ENCODE data around the gene POLR3A. TPM values are rescaled to one million over a fixed set of nuclear protein-coding genes. Genes with fewer than 3 reads are reported as not detected.

POLR3A gene
- total RNA-seq, 1 donor: 17.5 TPM

DNA sequence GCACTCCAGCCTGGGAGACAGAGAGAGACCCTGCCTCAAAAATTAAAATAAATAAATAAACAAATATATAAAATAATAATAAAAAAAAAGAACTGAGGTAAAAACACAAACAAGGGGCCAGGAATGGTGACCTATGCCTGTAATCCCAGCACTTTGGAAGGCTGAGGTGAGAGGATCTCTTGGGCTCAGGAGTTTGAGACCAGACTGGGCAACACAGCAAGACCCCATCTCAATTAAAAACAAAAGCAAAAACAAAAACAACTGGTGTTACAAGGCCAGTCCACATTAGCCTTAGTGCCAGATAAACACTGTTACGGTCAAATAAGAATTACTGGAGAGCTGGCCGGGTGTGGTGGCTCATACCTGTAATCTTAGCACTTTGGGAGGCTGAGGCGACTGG, 5.6 kb downstream of the POLR3A start:
- TF ChIP-seq, protein P1, sequence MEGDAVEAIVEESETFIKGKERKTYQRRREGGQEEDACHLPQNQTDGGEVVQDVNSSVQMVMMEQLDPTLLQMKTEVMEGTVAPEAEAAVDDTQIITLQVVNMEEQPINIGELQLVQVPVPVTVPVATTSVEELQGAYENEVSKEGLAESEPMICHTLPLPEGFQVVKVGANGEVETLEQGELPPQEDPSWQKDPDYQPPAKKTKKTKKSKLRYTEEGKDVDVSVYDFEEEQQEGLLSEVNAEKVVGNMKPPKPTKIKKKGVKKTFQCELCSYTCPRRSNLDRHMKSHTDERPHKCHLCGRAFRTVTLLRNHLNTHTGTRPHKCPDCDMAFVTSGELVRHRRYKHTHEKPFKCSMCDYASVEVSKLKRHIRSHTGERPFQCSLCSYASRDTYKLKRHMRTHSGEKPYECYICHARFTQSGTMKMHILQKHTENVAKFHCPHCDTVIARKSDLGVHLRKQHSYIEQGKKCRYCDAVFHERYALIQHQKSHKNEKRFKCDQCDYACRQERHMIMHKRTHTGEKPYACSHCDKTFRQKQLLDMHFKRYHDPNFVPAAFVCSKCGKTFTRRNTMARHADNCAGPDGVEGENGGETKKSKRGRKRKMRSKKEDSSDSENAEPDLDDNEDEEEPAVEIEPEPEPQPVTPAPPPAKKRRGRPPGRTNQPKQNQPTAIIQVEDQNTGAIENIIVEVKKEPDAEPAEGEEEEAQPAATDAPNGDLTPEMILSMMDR (IDR thresholded peaks at IDR 0.05; ENCODE audit: insufficient read depth, low read length): no peak
- no peak for DNase-seq (ENCODE audit: low read depth)
- no peak overlapping the region for H3K4me3 ChIP-seq (ENCODE audit: low read depth, low read length)

DNA sequence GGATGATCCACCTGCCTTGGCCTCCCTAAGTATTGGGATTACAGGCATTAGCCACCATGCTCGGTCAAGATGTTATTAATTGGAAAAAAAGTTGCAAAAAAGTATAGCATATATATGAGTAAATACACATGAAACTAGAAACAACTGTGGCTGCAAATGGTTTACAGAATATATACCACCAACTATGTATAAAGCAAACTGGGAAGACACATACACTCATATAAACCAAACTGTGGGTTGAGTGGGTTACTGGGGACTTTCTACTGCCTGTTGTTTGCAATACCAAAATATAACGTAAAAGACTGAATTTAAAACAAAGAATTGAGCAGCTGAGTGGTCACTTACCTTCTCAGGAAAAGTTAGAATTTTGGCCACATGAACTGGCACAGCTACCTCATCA, 8.1 kb downstream of the POLR3A start:
- H3K4me3 ChIP-seq (ENCODE audit: low read depth, low read length): no peak overlapping the region
- DNase-seq (ENCODE audit: low read depth): no peak

DNA sequence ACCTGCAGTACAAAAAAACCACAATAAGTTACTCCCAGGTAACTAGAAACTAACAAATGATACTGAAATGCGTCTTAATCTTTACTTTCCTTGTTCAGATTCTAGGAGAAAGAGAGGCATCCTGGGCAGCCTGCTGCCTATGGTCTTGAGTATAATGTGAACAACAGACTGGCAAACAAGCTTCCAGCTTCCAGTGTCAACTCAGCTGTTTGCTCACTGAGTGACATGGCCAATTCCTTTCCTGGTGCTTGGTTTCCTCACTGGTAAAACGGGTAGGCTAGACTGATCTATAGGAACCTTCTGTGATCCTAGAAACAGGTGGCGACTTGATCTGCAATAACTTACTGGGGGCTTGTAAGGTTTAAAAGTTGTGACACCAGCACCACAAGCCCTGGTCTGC, 10.1 kb downstream of the POLR3A start:
- TF ChIP-seq, protein P1 (IDR thresholded peaks at IDR 0.05; ENCODE audit: insufficient read depth, low read length): no peak
- H3K4me3 ChIP-seq (ENCODE audit: low read depth, low read length): no peak overlapping the region
- DNase-seq (ENCODE audit: low read depth): no peak

More for the DNA sequence above, 8.1 kb downstream of the POLR3A start:
- TF ChIP-seq, protein P1 (IDR thresholded peaks at IDR 0.05; ENCODE audit: insufficient read depth, low read length): no peak

DNA sequence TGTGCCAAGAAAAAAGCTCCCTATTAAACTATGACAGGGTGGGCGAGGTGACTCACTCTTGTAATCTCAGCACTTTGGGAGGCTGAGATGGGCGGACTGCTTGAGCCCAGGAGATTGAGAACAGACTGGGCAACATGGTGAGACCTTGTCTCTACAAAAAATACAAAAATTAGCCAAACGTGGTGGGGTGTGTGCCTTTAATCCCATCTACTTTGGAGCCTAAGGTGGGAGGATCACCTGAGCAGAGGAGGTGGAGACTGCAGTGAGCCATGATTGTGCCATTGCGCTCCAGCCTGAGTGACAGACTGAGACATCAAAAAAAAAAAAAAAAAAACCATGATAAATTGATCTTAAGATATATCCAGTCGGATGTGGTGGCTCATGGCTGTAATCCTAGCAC, 11.5 kb downstream of the POLR3A start:
- H3K4me3 ChIP-seq (ENCODE audit: low read depth, low read length): no peak overlapping the region
- TF ChIP-seq, protein P1 (IDR thresholded peaks at IDR 0.05; ENCODE audit: insufficient read depth, low read length): no peak
- no peak for DNase-seq (ENCODE audit: low read depth)

DNA sequence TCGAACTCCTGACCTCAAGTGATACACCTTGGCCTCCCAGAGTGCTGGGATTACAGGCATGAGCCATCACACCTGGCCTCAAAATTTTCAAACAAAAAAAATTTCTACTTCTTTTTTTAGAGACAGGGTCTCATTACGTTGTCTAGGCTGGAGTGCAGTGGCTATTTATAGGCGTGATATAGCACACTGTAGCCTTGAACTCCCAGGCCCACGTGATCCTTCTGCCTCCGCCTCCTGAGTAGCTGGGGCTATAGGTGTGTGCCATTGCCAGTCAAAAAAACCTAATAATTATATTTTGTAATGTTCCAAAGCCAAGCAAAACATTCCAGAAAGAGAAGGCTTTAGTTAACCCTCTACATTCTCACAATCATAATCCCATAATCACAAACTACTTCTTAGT, 13.8 kb downstream of the POLR3A start:
- TF ChIP-seq, protein P1 (IDR thresholded peaks at IDR 0.05; ENCODE audit: insufficient read depth, low read length): no peak
- no peak for DNase-seq (ENCODE audit: low read depth)
- H3K4me3 ChIP-seq (ENCODE audit: low read depth, low read length): no peak overlapping the region

DNA sequence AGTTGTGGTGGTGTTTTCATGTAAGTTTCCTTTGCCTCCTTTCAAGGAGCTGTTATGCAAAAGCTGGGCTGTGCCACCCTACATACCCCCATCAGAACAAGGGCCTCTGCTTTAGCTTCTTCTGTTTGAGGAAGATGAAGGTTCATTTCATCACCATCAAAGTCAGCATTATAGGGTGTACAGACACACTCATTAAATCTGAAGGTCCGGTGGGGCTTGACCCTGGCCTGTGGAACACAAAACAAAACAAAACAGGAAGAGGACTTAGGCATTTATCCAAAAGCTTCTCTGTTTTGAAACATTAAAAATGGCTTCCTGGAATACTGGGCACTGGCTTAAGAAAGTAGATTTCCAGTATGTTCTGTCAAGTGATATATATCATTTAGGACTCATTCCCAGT, 15.8 kb downstream of the POLR3A start:
- H3K4me3 ChIP-seq (ENCODE audit: low read depth, low read length): no peak overlapping the region
- DNase-seq (ENCODE audit: low read depth): no peak
- TF ChIP-seq, protein P1 (IDR thresholded peaks at IDR 0.05; ENCODE audit: insufficient read depth, low read length): no peak

DNA sequence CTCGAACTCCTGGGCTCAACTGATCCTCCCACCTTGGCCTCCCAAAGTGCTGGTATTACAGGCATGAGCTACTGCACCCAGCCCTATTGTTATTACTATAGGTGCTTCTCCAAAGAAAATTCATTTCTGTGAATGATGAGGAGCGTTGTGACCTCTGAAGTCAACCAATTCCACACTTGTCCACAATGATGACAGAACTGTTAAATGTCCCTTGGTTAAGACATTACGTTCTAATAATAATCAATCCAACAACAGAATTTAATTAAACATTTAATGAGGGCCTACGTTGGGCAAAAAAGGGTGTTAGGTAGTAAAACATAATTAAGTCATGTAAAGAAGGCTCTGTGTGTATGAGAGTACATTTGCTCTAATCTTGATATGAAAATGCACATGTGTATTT, 18.2 kb downstream of the POLR3A start:
- TF ChIP-seq, protein P1 (IDR thresholded peaks at IDR 0.05; ENCODE audit: insufficient read depth, low read length): no peak
- no peak for DNase-seq (ENCODE audit: low read depth)
- H3K4me3 ChIP-seq (ENCODE audit: low read depth, low read length): no peak overlapping the region

All from fibroblast of the aortic adventitia (primary cell).